Colonic mucosa (tissue), 4 donors: Measurements from ENCODE around the gene IL2RG. TPM values are rescaled to one million over a fixed set of nuclear protein-coding genes. Genes with fewer than 3 reads are reported as not detected.

ENCODE experiments used
- DNase-seq: peaks from one replicate; pipeline ENCODE4 v3.0.0-alpha.2; 2020
- H3K27ac ChIP-seq: fragments of 200-600 bp; one replicate; pipeline ENCODE4 v1.8.0; 2021
- H3K27me3 ChIP-seq: fragments of 200-600 bp; one replicate; pipeline ENCODE4 v1.8.0; 2021
- H3K36me3 ChIP-seq: fragments of 200-600 bp; one replicate; pipeline ENCODE4 v1.8.0; 2021
- H3K4me1 ChIP-seq: fragments of 200-600 bp; one replicate; pipeline ENCODE4 v1.8.0; 2021; ENCODE audit warnings: mild to moderate bottlenecking
- H3K4me3 ChIP-seq: fragments of 200-600 bp; one replicate; pipeline ENCODE4 v1.8.0; 2021
- H3K9ac ChIP-seq, 2 donors: one replicate each; pipeline ENCODE4 v1.7.0; 2013; ENCODE audit warnings: control low read depth in 2 of 2, low read depth in 2 of 2, low read length in 2 of 2
- H3K9me3 ChIP-seq: fragments of 200-600 bp; one replicate; pipeline ENCODE4 v1.8.0; 2021
- CTCF ChIP-seq: fragments of 200-600 bp; IDR thresholded peaks from one replicate; pipeline ENCODE4 v1.8.0; 2022; ENCODE audit warnings: antibody characterized with exemption, mild to moderate bottlenecking
- intact Hi-C: fragments of 100-400 bp; cut with DNase I; formaldehyde crosslinking; loops from one replicate; pipeline ENCODE4 v1.14.1; 2022
- total RNA-seq, 2 donors: library from RNA; stranded (reverse); fragmentation: NEBNext Ultra II Directional in 1 of 2; extraction: Animal tissue kit (Norgen Biotek cat#: 25700) in 1 of 2; gene quantifications; one replicate each; pipeline ENCODE4 v1.2.1, GENCODE V29; 2021
- donor health status: healthy.
- donor health status: DM: no; HTN: no; CAD: no.
- donor health status: DM: no; HTN: no; CAD: no.

IL2RG gene
- total RNA-seq, 2 donors from 2014 or later, result 46.0 to 61.0 TPM

GRCh38 chrX:71085900-71086299, 25.5 kb downstream of the IL2RG start:
- Histone ChIP-seq H3K4me1 (no peaks in the 10 kb centered on the region), H3K4me3 (no peak overlapping the region), H3K27ac (no peak overlapping the region), H3K36me3 (no peaks in the 10 kb centered on the region), H3K9ac (no peak overlapping the region), H3K9me3 (no peaks in the 10 kb centered on the region), H3K27me3 (no peaks in the 10 kb centered on the region)
- no peak for TF ChIP-seq CTCF
- DNase-seq, result no peak
- intact Hi-C loops, result no loop called here

GRCh38 chrX:71082822-71083221, 28.6 kb downstream of the IL2RG start:
- no peaks in the 10 kb centered on the region for H3K36me3 ChIP-seq
- H3K27ac ChIP-seq, result no peak overlapping the region
- intact Hi-C loops, result no loop called here
- H3K9ac ChIP-seq, result no peak overlapping the region
- no peaks in the 10 kb centered on the region for H3K4me1 ChIP-seq
- no peaks in the 10 kb centered on the region for H3K9me3 ChIP-seq
- H3K4me3 ChIP-seq, result no peak overlapping the region
- no peak for DNase-seq
- no peaks in the 10 kb centered on the region for H3K27me3 ChIP-seq
- no peak for TF ChIP-seq CTCF

- Histone ChIP-seq H3K4me1 (no peaks in the 10 kb centered on the region), H3K27ac (no peak overlapping the region), H3K9me3 (no peaks in the 10 kb centered on the region), H3K36me3 (no peaks in the 10 kb centered on the region), H3K27me3 (no peaks in the 10 kb centered on the region), H3K4me3 (no peak overlapping the region), H3K9ac (no peak overlapping the region)
- intact Hi-C loops, result no loop called here
- no peak for TF ChIP-seq CTCF
- DNase-seq, result no peak
Measured at GRCh38 chrX:71082124-71082647, 29.2 kb downstream of the IL2RG start.

GRCh38 chrX:71081330-71082123, 29.9 kb downstream of the IL2RG start:
- Histone ChIP-seq H3K27me3 (no peaks in the 10 kb centered on the region), H3K27ac (no peak overlapping the region), H3K4me3 (no peak overlapping the region), H3K36me3 (no peaks in the 10 kb centered on the region), H3K9me3 (no peaks in the 10 kb centered on the region), H3K4me1 (no peaks in the 10 kb centered on the region), H3K9ac (no peak overlapping the region)
- intact Hi-C loops, result no loop called here
- TF ChIP-seq CTCF, result no peak
- DNase-seq, result no peak

GRCh38 chrX:71070531-71070930, 40.8 kb downstream of the IL2RG start:
- no peaks in the 10 kb centered on the region for H3K4me1 ChIP-seq
- H3K4me3 ChIP-seq, result no peak overlapping the region
- no peaks in the 10 kb centered on the region for H3K27me3 ChIP-seq
- no peaks in the 10 kb centered on the region for H3K36me3 ChIP-seq
- no peak overlapping the region for H3K9ac ChIP-seq
- H3K9me3 ChIP-seq, result no peaks in the 10 kb centered on the region
- no peak for TF ChIP-seq CTCF
- no peak for DNase-seq
- intact Hi-C loops, result no loop called here
- H3K27ac ChIP-seq, result no peak overlapping the region
